Esophagus squamous epithelium (tissue), 5 donors: ENCODE data around the gene TBC1D1. TPM values are rescaled to one million over a fixed set of nuclear protein-coding genes. Genes with fewer than 3 reads are reported as not detected.

ENCODE experiments used
- DNase-seq: peaks from one replicate; lab custom pipeline; 2025; lab: John Stamatoyannopoulos, UW
- H3K27ac ChIP-seq, 4 donors: fragments of 200-600 bp; sonication (generic); one replicate each; pipeline ENCODE4 v1.5.1; 2016 to 2019; ENCODE audit warnings: mild to moderate bottlenecking in 1 of 4
- H3K27me3 ChIP-seq, 4 donors: fragments of 200-600 bp; sonication (generic); 1 replicate in 3 of 4; 2 replicates in 1 of 4; pipeline versions ENCODE4 v1.5.1 to v1.6.0; 2017 to 2021; ENCODE audit warnings: antibody characterized with exemption in 1 of 4
- H3K36me3 ChIP-seq, 3 donors: fragments of 200-600 bp; sonication (generic); one replicate each; pipeline ENCODE4 v1.5.1; 2016 to 2019
- H3K4me1 ChIP-seq, 3 donors: fragments of 200-600 bp; sonication (generic); one replicate each; pipeline ENCODE4 v1.5.1; 2017 to 2019
- H3K4me3 ChIP-seq, 4 donors: fragments of 200-600 bp; sonication (generic); 1 replicate in 3 of 4; 2 replicates in 1 of 4; pipeline ENCODE4 v1.5.1; 2016 to 2019; ENCODE audit warnings: mild to moderate bottlenecking in 2 of 4, moderate library complexity in 1 of 4
- H3K9me3 ChIP-seq, 3 donors: fragments of 200-600 bp; sonication (generic); one replicate each; pipeline ENCODE4 v1.5.1; 2016 to 2019
- CTCF ChIP-seq, 6 experiments: fragments of 450-650 bp in 4 of 6; fragments of 200-600 bp in 2 of 6; sonication (generic) in 2 of 6; IDR thresholded peaks; one replicate each; pipeline ENCODE4 v1.5.1; 2016 to 2019; ENCODE audit warnings: antibody characterized with exemption in 6 of 6, mild to moderate bottlenecking in 4 of 6, moderate library complexity in 4 of 6
- POLR2A ChIP-seq, 4 donors: fragments of 450-650 bp; IDR thresholded peaks; one replicate each; pipeline ENCODE4 v1.6.1; 2017; ENCODE audit warnings: antibody characterized with exemption in 4 of 4, mild to moderate bottlenecking in 4 of 4, moderate library complexity in 3 of 4
- WGBS, 2 donors: methylation state at CpG; one replicate each; pipeline ENCODE4 v1.1.5; 2018; 5-methylcytosine and 5-hydroxymethylcytosine counted together
- intact Hi-C: fragments of 100-400 bp; cut with DNase I; formaldehyde crosslinking; loops from one replicate; pipeline ENCODE4 v1.15.0; 2022
- total RNA-seq, 4 donors: library from RNA; depleted of rRNA; stranded (reverse); fragments of >200 nt; gene quantifications; one replicate each; pipeline ENCODE4 v1.1.0, GENCODE V29; 2016
- donor health status: DM: yes; HTN: yes; CAD: no.

Gene TBC1D1
- total RNA-seq, 4 donors from 2014 or later, result 6.9 to 44.6 (median 25.6) TPM

- Histone ChIP-seq H3K27ac (no peak overlapping the region), H3K4me3 (no peak overlapping the region), H3K9me3 (no peaks in the 10 kb centered on the region), H3K27me3 (no peaks in the 10 kb centered on the region), H3K36me3 (peaks cover 0 to 24% (median 0%) of the 10 kb centered on the region in 3 donors), H3K4me1 (peaks cover 0 to 13% (median 3%) of the 10 kb centered on the region in 3 donors)
- WGBS, 2 donors, result 83 to 87% methylated on average over 8 of the region's 8 CpGs
- no peak for TF ChIP-seq CTCF (IDR thresholded peaks at IDR 0.05)
- no peak for TF ChIP-seq POLR2A (IDR thresholded peaks at IDR 0.05)
- intact Hi-C loops, result no loop called here
- DNase-seq, result no peak
Measured at GRCh38 chr4:38045289-38045988, 154.6 kb downstream of the TBC1D1 start.

- peaks cover 0 to 24% (median 0%) of the 10 kb centered on the region in 3 donors for H3K36me3 ChIP-seq
- WGBS, 2 donors, result 64 to 91% methylated on average over 3 to 5 of the region's 5 CpGs
- no peak overlapping the region for H3K4me3 ChIP-seq
- intact Hi-C loops, result no loop called here
- peaks cover 0 to 13% (median 3%) of the 10 kb centered on the region in 3 donors for H3K4me1 ChIP-seq
- TF ChIP-seq CTCF (IDR thresholded peaks at IDR 0.05), result no peak
- TF ChIP-seq POLR2A (IDR thresholded peaks at IDR 0.05), result no peak
- H3K27me3 ChIP-seq, result no peaks in the 10 kb centered on the region
- DNase-seq, result no peak
- H3K27ac ChIP-seq, result no peak overlapping the region
- no peaks in the 10 kb centered on the region for H3K9me3 ChIP-seq
Measured at GRCh38 chr4:38046727-38047489, 156.0 kb downstream of the TBC1D1 start.

- no peaks in the 10 kb centered on the region for H3K27me3 ChIP-seq
- DNase-seq, result no peak
- no peak overlapping the region for H3K4me3 ChIP-seq
- WGBS, 2 donors, result 38 to 58% methylated on average over 6 of the region's 15 CpGs
- TF ChIP-seq CTCF (IDR thresholded peaks at IDR 0.05) (no peak), POLR2A (IDR thresholded peaks at IDR 0.05) (no peak)
- no peaks in the 10 kb centered on the region for H3K9me3 ChIP-seq
- intact Hi-C loops, result no loop called here
- peaks cover 0 to 26% (median 6%) of the 10 kb centered on the region in 3 donors for H3K36me3 ChIP-seq
- H3K27ac ChIP-seq, result peak overlapping the region in 3 of 4 donors; percentile 17 to 49 (median 25)
- peaks cover 0 to 13% (median 3%) of the 10 kb centered on the region in 3 donors for H3K4me1 ChIP-seq
Measured at GRCh38 chr4:38049545-38050170, 158.8 kb downstream of the TBC1D1 start.

GRCh38 chr4:38050560-38051350 is 159.9 kb downstream of the TBC1D1 start:
- Histone ChIP-seq H3K4me1 (peaks cover 0 to 19% (median 6%) of the 10 kb centered on the region in 3 donors), H3K27ac (peak overlapping the region; percentile 2 to 57 (median 40)), H3K9me3 (no peaks in the 10 kb centered on the region), H3K27me3 (no peaks in the 10 kb centered on the region), H3K4me3 (no peak overlapping the region), H3K36me3 (peaks cover 0 to 34% (median 6%) of the 10 kb centered on the region in 3 donors)
- TF ChIP-seq POLR2A (IDR thresholded peaks at IDR 0.05) (no peak), CTCF (IDR thresholded peaks at IDR 0.05) (no peak)
- intact Hi-C loops, result no loop called here
- 74 to 83% methylated on average over 10 of the region's 10 CpGs for WGBS, 2 donors
- DNase-seq, result no peak
